Raji (cell line): ENCODE results near the gene KLK13.

Experiments
- POLR2A ChIP-seq: IDR thresholded peaks from 2 replicates; pipeline ENCODE4 v1.6.1; 2011; ENCODE audit warnings: low read depth, low read length, control low read depth; ENCODE audit not compliant: insufficient read depth

The KLK13 gene

GRCh38 chr19:51097166-51097738 lies 32.4 kb upstream of the KLK13 start:
- no peak for TF ChIP-seq POLR2A

- no peak for TF ChIP-seq POLR2A
Observed at GRCh38 chr19:51096473-51097165, 31.7 kb upstream of the KLK13 start.

GRCh38 chr19:51094696-51095279 lies 29.9 kb upstream of the KLK13 start:
- TF ChIP-seq POLR2A = no peak

- TF ChIP-seq POLR2A = no peak
Observed at GRCh38 chr19:51093510-51094345, 28.8 kb upstream of the KLK13 start.

- no peak for TF ChIP-seq POLR2A
Observed at GRCh38 chr19:51093101-51093500, 28.2 kb upstream of the KLK13 start.

- TF ChIP-seq POLR2A = no peak
Observed at GRCh38 chr19:51091895-51092873, 27.3 kb upstream of the KLK13 start.

GRCh38 chr19:51091126-51091525 lies 26.2 kb upstream of the KLK13 start:
- no peak for TF ChIP-seq POLR2A

- TF ChIP-seq POLR2A = no peak
Observed at GRCh38 chr19:51090471-51090870, 25.6 kb upstream of the KLK13 start.

GRCh38 chr19:51089786-51090185 lies 24.9 kb upstream of the KLK13 start:
- TF ChIP-seq POLR2A = no peak

- TF ChIP-seq POLR2A = no peak
Observed at GRCh38 chr19:51086153-51086850, 21.4 kb upstream of the KLK13 start.

- no peak for TF ChIP-seq POLR2A
Observed at GRCh38 chr19:51084505-51084904, 19.6 kb upstream of the KLK13 start.

GRCh38 chr19:51083783-51084182 lies 18.9 kb upstream of the KLK13 start:
- TF ChIP-seq POLR2A = no peak

GRCh38 chr19:51083181-51083580 lies 18.3 kb upstream of the KLK13 start:
- TF ChIP-seq POLR2A = no peak

GRCh38 chr19:51082611-51083010 lies 17.7 kb upstream of the KLK13 start, which contains the start of gene KLK14:
TSS of gene KLK14 (minus strand) at chr19:51082887. CDS start at chr19:51082614, 273 bp downstream.
- TF ChIP-seq POLR2A = no peak
